DOHH2 (cell line): ENCODE results near the gene CNPY1.

Experiments used
- CTCF ChIP-seq: fragments of 200-600 bp; sonication (generic); IDR thresholded peaks from one replicate; pipeline ENCODE4 v1.5.1; 2014; ENCODE audit warnings: antibody characterized with exemption, mild to moderate bottlenecking, low read depth, low read length; ENCODE audit not compliant: poor library complexity, severe bottlenecking
- EZH2phosphoT487 ChIP-seq: fragments of 200-600 bp; sonication (generic); IDR thresholded peaks from 2 replicates; pipeline ENCODE4 v1.6.1; 2017; ENCODE audit warnings: borderline replicate concordance, mild to moderate bottlenecking, antibody characterized with exemption, low read length, moderate library complexity, mixed read lengths

GRCh38 chr7:155471718-155472117 is 74.6 kb downstream of the CNPY1 start:
- TF ChIP-seq CTCF (no peak), EZH2phosphoT487 (no peak)
